Measurements from ENCODE around the gene SDC1.

SDC1 gene

DNA sequence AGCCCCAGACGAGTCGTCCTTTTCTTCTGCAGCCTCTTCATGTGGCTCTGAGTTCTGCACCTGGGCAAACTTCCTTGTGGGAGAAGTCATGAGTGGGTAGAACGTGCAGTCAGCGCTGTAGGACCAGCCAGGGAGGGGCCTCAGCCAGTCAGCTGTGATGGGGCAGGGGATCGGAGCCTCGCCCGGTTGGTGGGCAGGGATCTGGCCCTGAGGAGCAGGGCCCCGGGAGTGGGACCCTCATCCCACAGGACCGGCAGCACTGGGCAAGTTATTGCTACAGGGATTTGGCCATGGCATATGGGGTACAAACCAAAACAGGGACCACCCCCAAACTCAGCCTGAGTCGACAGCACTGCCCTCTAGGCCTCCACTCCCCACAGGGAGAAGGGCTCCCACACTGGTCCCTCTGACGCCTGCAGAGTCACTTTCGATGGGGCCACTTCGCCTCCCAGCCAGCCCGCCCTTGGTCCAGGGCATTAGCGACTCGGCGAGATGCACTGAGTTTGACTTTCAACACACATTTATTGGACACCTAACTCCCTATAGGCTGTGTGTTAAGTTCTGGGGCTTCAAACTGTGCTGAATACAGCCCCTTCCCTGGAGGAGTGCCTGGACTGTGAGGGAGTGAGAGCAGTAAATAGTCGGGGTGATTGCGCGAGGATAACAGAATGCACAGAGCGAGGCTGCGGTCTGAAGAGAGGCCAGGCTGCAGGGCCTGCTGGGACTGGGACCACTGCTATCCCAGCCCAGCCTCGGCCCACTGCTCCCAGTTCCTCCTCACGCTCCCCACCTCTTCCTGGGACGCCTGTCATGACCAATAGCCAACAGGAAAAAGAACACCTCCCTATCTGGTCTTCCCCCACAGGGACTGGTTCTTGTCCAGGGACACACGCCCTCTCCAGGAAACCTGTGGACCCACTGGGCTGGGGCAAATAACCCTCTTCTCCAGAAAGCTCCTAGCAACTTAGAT is 55.9 kb downstream of the SDC1 start:
- no peak overlapping the region for H3K4me3 ChIP-seq (replicated peaks; ENCODE audit: low read depth, low read length)
- no peak for TF ChIP-seq CTCF (IDR thresholded peaks at IDR 0.05; ENCODE audit: low read depth, low read length, missing control alignments)
- DNase-seq (ENCODE audit: extremely low read depth, low read depth) = no peak

- no peak for DNase-seq (ENCODE audit: extremely low read depth, low read depth)
- H3K4me3 ChIP-seq (replicated peaks; ENCODE audit: low read depth, low read length) = no peak overlapping the region
- no peak for TF ChIP-seq CTCF (IDR thresholded peaks at IDR 0.05; ENCODE audit: low read depth, low read length, missing control alignments)
Observed at GRCh38 chr2:20168048-20168726, 56.7 kb downstream of the SDC1 start.

- no peak overlapping the region for H3K4me3 ChIP-seq (replicated peaks; ENCODE audit: low read depth, low read length)
- no peak for DNase-seq (ENCODE audit: extremely low read depth, low read depth)
- no peak for TF ChIP-seq CTCF (IDR thresholded peaks at IDR 0.05; ENCODE audit: low read depth, low read length, missing control alignments)
Observed at GRCh38 chr2:20167356-20167755, 57.6 kb downstream of the SDC1 start.

GRCh38 chr2:20165677-20166509 is 59.0 kb downstream of the SDC1 start:
- no peak for TF ChIP-seq CTCF (IDR thresholded peaks at IDR 0.05; ENCODE audit: low read depth, low read length, missing control alignments)
- no peak overlapping the region for H3K4me3 ChIP-seq (replicated peaks; ENCODE audit: low read depth, low read length)
- DNase-seq (ENCODE audit: extremely low read depth, low read depth) = no peak

- no peak for DNase-seq (ENCODE audit: extremely low read depth, low read depth)
- TF ChIP-seq CTCF (IDR thresholded peaks at IDR 0.05; ENCODE audit: low read depth, low read length, missing control alignments) = no peak
- H3K4me3 ChIP-seq (replicated peaks; ENCODE audit: low read depth, low read length) = no peak overlapping the region
Observed at GRCh38 chr2:20164734-20165478, 60.0 kb downstream of the SDC1 start.
